GDM1 (cell line): ENCODE measurements around the gene C19orf47.
A peak's percentile ranks its signal among the peaks of the same experiment; 100 is the strongest.
"Not testable (repeated sequence)": the region's sequence is repeated elsewhere in the genome, so short reads cannot be mapped to it uniquely, and the experiment has no call there.

ENCODE experiments used
- DNase-seq: peaks from one replicate; lab custom pipeline; 2025; lab: John Stamatoyannopoulos, UW

The C19orf47 gene

GRCh38 chr19:40376286-40376862, 28.2 kb upstream of the C19orf47 start:
- no peak for DNase-seq

- DNase-seq = no peak
Observed at GRCh38 chr19:40374084-40374483, 25.9 kb upstream of the C19orf47 start.

GRCh38 chr19:40371802-40372122, 23.6 kb upstream of the C19orf47 start:
- DNase-seq = no peak

- no peak for DNase-seq
Observed at GRCh38 chr19:40370997-40371801, 23.0 kb upstream of the C19orf47 start.

- DNase-seq = not testable (repeated sequence)
Observed at GRCh38 chr19:40370253-40370652, 22.1 kb upstream of the C19orf47 start.

GRCh38 chr19:40369797-40370196, 21.6 kb upstream of the C19orf47 start:
- DNase-seq = no peak

GRCh38 chr19:40367577-40368434, 19.6 kb upstream of the C19orf47 start:
- DNase-seq = no peak

GRCh38 chr19:40366697-40367561, 18.7 kb upstream of the C19orf47 start:
- no peak for DNase-seq

GRCh38 chr19:40365613-40366401, 17.6 kb upstream of the C19orf47 start:
- DNase-seq = no peak

- no peak for DNase-seq
Observed at GRCh38 chr19:40365010-40365409, 16.8 kb upstream of the C19orf47 start.

- DNase-seq = no peak
Observed at GRCh38 chr19:40363069-40363468, 14.9 kb upstream of the C19orf47 start.

- no peak for DNase-seq
Observed at GRCh38 chr19:40362160-40362559, 14.0 kb upstream of the C19orf47 start.

GRCh38 chr19:40360708-40361241, 12.6 kb upstream of the C19orf47 start:
- DNase-seq = no peak

- no peak for DNase-seq
Observed at GRCh38 chr19:40360020-40360707, 12.0 kb upstream of the C19orf47 start.

- peak; percentile 81 for DNase-seq
Observed at GRCh38 chr19:40358773-40359172, 10.6 kb upstream of the C19orf47 start.

- DNase-seq = no peak
Observed at GRCh38 chr19:40357640-40358039, 9.4 kb upstream of the C19orf47 start.

- DNase-seq = no peak
Observed at GRCh38 chr19:40356681-40357595, 8.7 kb upstream of the C19orf47 start.

GRCh38 chr19:40355975-40356680, 7.9 kb upstream of the C19orf47 start:
- DNase-seq = no peak
